Tongue (tissue), 2 donors: Measurements from ENCODE around the gene KRT39. TPM values are rescaled to one million over a fixed set of nuclear protein-coding genes. Genes with fewer than 3 reads are reported as not detected.

Experiments used
- DNase-seq: peaks from one replicate; pipeline ENCODE4 v3.0.0-alpha.2; 2015
- total RNA-seq: library from RNA; depleted of rRNA; stranded (reverse); fragments of >200 nt; gene quantifications from one replicate; pipeline ENCODE4 v1.2.3, GENCODE V29; 2014

The KRT39 gene
- total RNA-seq = 1.8 TPM

GRCh38 chr17:40966848-40967247 lies at the start of gene KRT39:
Gene KRT39, minus strand, starts transcription at chr17:40966948. Its CDS starts 92 bp downstream, at chr17:40966856.
- no peak for DNase-seq

- no peak for DNase-seq
Observed at GRCh38 chr17:41015454-41015853, 48.7 kb upstream of the KRT39 start.

DNA sequence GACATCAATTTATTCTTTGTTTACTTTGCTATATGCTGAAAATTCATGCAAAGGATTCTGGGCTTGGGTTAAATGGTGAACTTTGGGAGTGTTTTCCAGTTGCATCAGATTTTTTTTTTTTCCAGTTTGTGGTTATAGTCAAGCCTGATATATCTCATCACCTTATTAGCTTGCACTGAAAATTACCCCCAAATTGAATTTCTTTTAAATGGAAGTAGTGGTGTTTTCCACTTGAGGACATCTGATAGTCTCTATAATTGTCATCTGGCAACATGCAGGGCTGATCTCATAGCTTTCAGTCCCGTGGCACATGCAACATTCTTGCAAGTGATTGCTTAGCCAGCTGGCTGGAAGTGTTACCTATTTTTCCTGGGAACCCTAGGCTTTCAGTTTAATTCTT lies 46.9 kb upstream of the KRT39 start:
- peak; percentile 73 for DNase-seq

DNA sequence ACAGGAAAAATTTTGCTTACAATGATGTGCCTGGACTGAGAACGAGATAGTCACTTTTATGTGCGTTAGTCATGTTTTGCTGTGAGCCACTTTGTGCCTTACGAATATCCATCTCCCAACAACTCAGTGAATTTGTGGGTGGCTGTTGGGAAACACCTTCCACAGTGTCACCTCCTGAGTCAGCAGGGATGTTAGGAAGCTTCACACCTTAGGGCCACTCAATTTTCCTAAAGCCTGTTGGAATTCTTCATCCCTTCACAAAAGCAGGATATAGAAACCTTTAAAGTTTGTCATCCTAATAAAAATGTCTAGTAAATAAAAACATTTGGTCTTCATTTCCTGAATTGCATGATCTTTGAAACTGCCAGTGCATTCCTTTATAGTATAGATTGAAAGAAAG lies 46.4 kb upstream of the KRT39 start:
- no peak for DNase-seq

DNA sequence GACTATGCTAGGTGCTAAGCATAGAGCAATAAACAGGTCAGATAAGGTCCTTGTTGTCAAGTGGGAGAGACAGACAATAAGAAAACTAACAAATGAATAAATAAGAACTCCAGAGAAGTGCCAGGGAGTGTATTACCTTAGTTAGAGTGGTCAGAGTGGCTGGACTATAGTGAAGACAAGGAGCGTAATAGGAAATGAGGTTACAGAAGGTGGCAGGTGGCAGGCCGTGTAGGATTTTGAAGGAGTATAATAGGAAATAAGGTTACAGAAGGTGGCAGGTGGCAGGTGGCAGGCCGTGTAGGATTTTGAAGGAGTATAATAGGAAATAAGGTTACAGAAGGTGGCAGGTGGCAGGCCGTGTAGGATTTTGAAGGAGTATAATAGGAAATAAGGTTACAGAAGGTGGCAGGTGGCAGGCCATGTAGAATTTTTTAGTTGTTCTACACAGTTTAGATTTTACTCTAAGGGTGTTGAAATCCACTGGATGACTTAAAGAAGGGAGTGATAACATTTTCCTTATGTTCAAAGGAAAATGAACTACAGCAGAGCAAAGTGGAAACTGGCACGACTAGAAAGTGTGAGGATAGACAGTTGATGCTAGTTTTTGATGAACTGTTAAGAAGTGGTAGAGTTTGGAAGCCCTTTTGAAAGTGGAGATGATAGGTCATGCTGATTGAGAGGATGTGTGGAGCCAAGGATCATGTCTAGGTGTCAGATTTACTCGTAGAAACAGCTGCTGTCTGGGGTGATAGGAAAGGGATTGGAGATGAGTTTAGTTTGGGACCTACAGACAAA lies 45.8 kb upstream of the KRT39 start:
- peak; percentile 44 for DNase-seq

GRCh38 chr17:41010441-41010840 lies 43.7 kb upstream of the KRT39 start:
- DNase-seq = no peak

GRCh38 chr17:41009936-41010335 lies 43.2 kb upstream of the KRT39 start:
- DNase-seq = no peak

DNA sequence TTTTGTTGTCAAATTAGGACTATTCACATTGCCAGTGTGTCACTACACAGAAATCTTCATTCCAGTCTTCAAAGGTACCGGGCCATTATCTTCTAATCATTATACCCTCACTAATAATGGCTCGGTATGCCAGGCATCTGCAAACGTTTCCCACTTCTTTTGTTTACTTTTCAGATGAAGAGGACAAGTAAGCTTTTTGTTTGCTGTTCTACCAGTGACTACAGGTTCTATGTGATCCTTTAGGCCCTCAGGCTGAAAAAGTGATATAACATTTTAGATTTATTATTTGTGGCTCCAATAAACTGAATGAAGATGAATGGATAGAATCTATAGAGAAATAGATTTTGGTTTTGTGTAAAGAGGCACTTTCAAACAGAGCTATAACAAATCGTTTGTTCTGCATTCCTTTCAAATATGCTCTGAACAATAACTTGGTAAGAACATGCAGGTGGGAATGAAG lies 42.6 kb upstream of the KRT39 start:
- no peak for DNase-seq

GRCh38 chr17:41008811-41009210 lies 42.1 kb upstream of the KRT39 start, which contains the start of gene KRTAP3-1:
Gene KRTAP3-1, minus strand, starts transcription at chr17:41009128. Its CDS starts 54 bp downstream, at chr17:41009074.
- peak; percentile 16 for DNase-seq

- peak; percentile 27 for DNase-seq
Observed at GRCh38 chr17:41004397-41004796, 37.6 kb upstream of the KRT39 start.

DNA sequence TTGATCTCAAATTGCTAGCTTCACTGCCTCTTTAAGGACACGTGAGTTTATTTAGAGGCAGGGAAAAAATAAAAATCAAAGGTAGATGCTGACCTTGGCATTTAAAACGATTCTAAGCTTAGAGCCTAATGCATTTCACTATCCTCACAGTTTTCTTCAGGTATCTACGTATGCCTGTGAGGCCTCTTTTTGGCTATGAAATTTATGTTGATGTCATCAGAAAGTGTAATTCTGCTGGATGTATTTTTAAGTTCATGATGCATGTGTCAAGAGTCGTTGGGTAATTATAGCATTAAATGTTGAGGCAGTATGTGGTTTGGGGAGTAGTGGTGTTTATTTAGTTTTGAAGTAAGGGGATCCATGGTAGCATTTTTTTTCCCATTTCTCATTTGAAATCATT lies 37.2 kb upstream of the KRT39 start:
- DNase-seq = no peak

DNA sequence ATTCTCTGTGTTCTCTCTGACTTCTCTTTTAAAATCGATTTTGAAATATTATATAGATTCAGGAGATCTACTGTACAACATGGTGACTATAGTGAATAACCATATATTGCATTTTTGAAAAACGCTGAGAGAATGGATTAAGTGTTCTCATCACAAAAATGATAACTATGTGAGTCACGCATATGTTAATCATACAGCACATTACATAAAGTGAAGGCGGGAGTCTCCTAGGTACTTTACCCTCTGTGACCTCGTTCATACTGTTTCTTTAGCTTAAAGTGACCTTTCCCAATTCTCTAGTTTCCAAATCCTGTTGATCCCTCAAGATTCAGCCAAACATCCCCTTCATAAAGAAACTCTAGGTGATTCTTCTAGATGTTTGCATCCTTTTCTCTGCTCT lies 36.1 kb upstream of the KRT39 start:
- no peak for DNase-seq

- no peak for DNase-seq
Observed at GRCh38 chr17:41001795-41002194, 35.0 kb upstream of the KRT39 start.

- DNase-seq = peak; percentile 56
Observed at GRCh38 chr17:40999563-40999962, 32.8 kb upstream of the KRT39 start, which contains the start of gene KRTAP3-2. Gene KRTAP3-2, minus strand, starts transcription at chr17:40999906. Its CDS starts 53 bp downstream, at chr17:40999853.

GRCh38 chr17:40997361-40997760 lies 30.6 kb upstream of the KRT39 start:
- no peak for DNase-seq

GRCh38 chr17:40996829-40997228 lies 30.1 kb upstream of the KRT39 start:
- no peak for DNase-seq

DNA sequence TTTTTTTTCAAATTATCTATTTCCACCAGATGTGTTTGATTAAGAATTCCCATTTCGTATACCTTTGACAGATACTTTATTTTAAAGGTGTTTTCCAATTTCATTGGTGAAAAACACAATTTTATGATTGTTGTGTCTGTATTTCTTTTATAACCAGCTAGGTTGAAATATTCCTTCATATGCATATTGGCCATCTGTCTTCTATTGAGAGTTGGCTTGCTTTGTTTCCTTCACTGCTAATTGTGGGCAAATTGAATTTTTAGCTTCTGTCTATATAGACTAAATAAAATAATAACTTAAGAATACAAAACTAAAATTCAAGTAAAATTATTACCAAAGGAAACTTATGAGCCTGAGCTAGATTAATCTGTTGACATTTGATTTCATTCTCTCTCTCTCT lies 28.4 kb upstream of the KRT39 start:
- DNase-seq = no peak

DNA sequence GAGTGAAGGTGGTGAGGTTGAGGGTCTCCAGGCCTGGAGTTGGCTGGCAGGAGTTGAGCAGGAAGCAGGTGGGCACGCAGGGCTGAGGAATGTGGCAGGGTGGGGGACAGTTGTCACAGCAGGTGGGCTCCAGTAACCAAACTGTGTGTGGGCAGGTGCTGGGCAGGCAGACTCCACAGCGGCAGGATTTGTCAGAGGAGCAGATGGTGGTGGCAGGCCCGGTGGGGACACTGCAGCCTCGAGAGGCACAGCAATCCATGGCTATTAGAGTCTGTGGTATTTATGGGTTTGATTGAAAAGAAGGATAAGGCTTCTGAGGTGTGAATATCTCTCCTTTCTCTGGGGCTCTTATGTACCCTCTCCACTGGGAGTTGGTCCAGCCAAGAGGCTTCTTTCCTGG lies 27.1 kb upstream of the KRT39 start, which contains the start of gene KRTAP3-3:
Gene KRTAP3-3, minus strand, starts transcription at position 326 of the 400 bp plus-strand sequence. Its CDS starts 67 bp downstream, at position 259.
- DNase-seq = peak; percentile 54

GRCh38 chr17:40993084-40993483 lies 26.3 kb upstream of the KRT39 start:
- no peak for DNase-seq

- DNase-seq = no peak
Observed at GRCh38 chr17:40992666-40993065, 25.9 kb upstream of the KRT39 start.

DNA sequence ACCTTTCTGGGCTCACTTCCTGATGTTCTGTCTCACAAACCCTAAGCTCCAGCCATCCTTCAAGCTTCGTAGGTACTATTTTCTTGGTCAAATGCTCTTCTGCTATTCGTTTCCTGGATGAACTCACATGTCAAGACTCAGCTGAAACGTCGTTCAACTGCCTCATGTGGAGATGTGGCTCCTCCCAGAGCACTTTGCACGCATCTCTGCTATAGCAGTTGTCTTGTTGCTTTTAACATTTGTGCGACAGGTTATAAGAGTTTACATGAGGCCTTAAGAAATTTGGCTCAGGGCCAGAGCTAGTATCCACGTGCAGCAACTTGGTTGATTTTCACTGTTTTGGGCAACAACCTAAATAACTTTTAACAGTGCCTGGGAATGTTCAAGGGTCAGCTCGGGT lies 20.2 kb upstream of the KRT39 start:
- peak; percentile 53 for DNase-seq

- no peak for DNase-seq
Observed at GRCh38 chr17:40984226-40984625, 17.5 kb upstream of the KRT39 start, which contains the start of gene KRT40. Gene KRT40, minus strand, starts transcription at chr17:40984326. Its CDS starts 53 bp downstream, at chr17:40984273.

DNA sequence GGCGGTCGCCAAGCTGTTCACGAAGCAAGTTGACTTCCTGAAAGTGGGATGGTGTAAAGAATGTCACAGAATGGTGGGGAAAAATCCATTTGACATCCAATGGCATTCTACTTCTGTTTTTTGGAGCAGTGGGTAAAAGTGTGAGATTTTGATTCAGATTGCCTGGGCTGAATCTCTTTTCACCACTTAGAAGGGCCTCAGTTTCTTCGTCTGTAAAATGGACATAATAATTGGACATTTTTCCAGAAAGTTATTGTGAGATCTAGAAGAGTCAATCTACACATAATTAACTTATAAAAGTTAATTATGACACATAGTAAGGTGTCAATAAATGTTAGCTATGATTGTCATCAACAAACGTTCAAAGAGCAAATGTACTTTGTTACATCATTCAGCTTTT lies 14.4 kb upstream of the KRT39 start:
- DNase-seq = no peak

- peak; percentile 92 for DNase-seq
Observed at GRCh38 chr17:40980596-40980995, 13.8 kb upstream of the KRT39 start.
